COLO668 (cell line): ENCODE results near the gene PRMT2.

ENCODE experiments used
- DNase-seq: peaks from one replicate; lab custom pipeline; 2025; ENCODE audit not compliant: unreplicated experiment; lab: John Stamatoyannopoulos, UW

Gene PRMT2

DNA sequence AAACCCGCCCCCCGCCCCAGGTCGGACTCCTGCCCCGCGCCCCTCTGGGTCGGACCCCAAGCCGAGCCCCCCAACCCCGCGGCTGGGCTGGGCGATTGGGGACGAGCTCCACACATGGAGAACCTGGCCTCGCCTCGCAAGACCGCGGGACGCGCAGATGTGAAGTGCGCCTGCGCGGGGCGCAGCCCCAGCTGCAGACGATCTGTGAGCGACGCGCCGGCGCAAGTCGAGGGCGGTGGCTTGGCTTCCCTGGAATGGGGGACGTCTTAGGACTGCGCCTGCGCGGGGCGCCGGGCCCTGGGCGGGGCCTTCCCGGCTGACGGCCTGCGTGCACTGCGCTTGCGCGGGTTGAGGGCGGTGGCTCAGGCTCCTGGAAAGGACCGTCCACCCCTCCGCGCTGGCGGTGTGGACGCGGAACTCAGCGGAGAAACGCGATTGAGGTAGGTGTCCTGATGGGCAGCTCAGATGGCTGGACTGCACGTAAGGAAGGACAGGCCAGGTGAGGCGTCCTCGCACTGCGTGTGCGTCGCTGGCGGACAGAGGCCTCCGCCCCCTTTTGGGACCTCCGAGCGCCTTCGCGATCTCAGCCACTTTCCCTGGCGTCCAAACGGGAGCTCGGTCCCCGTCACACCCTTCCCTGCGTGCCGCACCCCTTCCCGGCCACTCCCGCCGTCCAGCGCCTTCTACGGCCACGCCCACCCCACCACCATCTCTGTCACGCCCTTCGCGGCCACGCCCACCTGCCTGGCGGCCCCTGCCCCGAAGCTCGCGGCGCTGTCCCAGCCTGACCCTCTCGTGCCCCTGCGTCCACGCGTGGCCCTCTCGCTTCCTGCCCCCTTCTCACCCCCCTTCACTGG, at the start of gene PRMT2:
PRMT2 (plus strand) TSS at position 351 of the 857 bp plus-strand sequence. CDS start 1,278 bp downstream, outside the sequence.
- DNase-seq = peak; percentile 98

DNA sequence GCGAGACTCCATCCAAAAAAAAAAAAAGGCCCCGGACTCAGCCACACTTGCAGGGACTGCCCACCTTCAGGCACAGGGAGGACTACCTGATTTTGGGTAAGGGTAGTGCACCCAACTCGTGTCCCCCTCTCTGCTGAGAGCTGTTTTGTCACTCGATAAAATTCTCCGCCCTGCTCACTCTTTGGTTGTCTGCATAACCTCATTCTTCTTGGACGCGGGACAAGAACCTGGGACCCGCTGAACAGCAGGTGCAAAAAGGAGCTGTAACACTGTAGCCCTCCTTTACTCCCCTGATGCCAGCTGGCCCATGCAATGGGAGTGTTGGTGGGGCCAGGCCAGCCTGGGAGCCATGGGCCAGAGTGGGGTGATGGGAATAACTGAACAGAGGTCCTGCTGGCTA, 41.2 kb upstream of the PRMT2 start:
- no peak for DNase-seq

GRCh38 chr21:46596201-46596600, 39.3 kb upstream of the PRMT2 start:
- DNase-seq = no peak

DNA sequence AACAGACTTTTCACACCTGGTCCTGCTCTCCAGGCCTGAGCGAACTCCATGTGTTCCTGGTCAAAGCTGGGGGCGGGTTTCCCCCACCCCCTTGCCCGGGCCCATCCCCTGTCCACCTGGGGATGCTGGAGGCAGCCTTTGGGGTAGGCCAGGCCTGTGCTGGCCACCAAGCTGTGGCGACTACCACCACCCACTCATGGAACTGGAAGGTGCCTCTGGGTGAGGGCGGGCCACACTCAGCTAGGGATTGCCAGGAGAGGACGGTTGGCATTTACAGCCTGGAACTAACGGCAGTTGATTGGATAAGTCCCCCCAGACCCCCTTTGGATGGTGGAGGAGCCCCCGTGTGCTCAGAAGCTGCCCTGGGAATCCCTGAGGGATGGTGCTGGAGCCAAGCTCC, 38.4 kb upstream of the PRMT2 start:
- DNase-seq = no peak

GRCh38 chr21:46597896-46598343, 37.6 kb upstream of the PRMT2 start:
- DNase-seq = no peak

DNA sequence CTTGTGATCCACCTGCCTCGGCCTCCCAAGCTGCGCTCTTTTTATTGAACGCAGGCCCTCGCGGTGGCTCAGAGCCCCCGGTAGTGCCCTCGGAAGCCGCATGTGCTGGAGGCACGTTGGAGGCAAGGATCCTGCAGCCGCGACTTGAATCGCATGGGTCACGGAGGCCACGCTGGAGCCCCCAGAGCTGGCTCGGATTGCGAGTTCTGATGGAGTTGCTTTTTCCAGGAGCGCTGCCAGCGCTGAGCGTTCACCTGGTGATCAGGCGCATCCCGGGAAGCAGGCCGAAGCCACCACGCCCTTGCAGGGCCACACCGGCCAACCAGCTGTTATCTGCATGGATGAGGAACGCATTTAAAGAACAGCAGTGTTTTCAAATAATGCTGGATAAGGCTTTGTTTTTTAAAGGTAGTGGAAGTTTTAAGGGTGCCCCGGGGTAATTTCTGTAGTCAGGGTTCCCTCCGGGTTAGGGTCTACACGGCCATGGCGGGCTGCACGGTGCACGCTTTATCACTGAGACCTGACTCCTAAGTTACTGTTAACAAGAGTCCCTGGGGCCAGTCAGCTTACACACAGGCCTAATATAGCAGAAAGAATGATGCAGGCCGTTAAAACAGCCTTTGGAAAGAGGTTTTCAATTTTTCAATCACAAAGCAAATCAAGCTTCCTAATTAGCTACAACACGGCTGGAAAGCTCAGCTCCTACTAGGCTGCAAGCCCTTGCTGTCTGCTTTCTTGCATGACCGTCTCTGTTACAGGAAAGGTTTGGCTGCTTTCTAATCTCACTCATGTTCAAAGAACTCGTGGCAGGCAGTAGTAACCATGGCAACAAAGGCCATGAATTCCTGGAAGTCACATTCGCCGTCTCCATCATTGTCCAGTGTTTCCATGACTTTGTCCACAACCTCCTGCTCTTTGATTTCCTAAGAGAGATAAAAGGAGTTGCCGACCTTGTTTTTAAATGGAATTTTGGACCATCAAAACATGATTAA, 36.6 kb upstream of the PRMT2 start:
- no peak for DNase-seq

- no peak for DNase-seq
Observed at GRCh38 chr21:46600305-46600704, 35.2 kb upstream of the PRMT2 start.

DNA sequence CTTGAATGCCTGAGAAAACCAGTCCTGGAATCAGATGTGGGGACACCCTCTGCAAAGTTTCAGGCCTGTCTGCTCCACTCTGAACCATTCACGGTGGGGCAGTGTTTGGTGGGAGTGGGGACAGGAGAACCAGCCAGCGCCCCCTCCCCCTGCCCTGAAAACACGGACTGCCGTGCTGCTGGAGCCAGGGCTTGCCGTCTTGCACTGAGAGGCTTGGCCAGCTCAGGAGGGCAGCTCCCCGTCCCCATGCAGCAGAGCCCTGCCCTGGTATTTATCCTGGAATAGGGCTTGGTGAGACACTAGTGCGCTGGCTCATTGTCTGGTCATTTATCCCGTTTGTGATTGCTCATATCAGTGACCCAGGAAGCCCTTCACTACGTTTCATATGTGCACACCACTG, 34.5 kb upstream of the PRMT2 start:
- no peak for DNase-seq

DNA sequence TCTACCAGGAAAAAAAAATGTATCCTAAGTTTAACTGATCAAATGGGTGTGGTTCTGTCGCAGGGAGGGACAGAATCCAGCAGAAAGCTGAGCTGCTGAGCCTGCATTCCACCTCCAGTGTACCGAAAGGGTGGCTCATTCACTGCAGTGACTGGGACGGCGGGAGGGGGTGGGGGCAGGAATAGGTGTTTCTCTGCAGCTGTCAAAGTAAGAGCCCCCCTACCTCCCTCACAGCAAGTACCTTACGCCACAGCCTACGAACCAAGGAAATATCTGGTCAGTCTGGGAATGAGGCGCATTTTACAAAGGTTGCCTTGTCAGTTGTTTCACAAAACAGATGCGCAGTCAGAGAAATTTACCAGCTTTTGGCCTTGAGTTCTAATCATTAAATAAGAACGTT, 32.2 kb upstream of the PRMT2 start:
- DNase-seq = no peak

DNA sequence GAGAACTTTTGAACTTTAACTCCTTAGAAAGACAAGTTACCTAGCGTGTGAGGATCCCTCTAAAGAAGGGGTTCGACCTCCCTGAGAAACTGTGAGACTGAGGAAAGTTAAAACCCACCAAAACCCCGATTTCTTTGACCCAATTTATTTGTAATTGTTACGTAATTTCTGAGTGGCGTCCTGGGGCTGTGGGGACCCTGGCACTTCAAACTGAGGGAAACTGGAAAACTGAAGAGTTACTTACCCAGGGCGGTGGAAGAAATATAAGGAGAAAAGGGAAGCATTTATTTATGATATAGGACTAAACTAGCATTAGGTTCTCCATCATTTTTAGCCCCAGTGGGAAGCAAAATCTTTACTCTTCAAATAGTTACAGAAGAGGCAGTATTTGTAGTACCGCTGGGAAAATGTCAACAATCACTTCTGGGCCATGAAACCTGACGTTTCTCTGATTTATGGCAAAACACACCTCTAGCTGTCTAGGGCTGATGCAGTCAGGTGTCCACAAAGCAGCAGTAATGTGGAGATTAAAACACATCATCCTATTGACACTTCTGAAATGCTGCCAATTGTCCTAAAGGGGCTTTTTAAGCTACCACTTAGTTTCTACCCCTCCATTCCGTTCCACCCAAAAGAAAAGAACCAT, 31.0 kb upstream of the PRMT2 start:
- DNase-seq = no peak

DNA sequence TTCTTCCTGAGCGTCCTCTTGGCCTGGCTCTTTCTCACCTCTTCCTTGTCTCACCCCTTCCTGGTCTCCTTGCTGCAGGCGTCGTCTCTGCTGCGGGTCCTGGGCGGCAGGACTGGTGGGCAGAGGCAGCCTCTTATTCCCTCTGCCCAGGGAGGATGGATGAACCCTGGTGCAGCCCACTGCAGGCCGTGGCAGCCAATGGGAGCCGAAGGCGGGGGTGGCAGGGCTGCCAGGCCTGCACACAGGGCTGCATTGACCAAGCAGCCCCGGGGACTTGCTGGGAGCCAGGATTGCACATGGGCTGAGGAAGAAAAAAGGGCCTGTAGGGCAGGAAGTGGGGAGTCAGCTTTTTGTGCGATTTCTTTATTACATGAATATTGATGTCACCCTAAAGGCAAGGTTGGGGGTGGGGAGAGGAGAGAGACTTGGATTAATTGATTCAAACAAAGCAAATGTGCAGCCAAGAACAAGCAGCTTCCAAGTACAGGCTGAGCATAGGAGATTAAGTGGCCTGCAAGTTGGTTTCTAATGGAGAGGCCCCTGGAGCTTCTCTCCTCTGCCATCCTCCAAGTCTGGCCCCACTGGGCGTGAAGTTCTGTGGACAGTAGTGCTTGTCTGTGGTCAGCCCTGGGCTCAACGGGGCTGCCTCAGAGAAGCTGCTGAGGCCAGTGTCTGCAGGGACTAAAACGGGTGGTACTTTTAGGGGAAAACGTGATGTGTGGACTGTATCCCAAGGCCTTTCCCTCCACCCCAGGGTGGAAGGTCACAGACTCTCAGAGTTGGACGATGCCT, 30.3 kb upstream of the PRMT2 start, which contains the start of gene S100B:
S100B (minus strand) TSS at position 108 of the 792 bp plus-strand sequence. CDS start 2,667 bp downstream, outside the sequence.
- DNase-seq = no peak

DNA sequence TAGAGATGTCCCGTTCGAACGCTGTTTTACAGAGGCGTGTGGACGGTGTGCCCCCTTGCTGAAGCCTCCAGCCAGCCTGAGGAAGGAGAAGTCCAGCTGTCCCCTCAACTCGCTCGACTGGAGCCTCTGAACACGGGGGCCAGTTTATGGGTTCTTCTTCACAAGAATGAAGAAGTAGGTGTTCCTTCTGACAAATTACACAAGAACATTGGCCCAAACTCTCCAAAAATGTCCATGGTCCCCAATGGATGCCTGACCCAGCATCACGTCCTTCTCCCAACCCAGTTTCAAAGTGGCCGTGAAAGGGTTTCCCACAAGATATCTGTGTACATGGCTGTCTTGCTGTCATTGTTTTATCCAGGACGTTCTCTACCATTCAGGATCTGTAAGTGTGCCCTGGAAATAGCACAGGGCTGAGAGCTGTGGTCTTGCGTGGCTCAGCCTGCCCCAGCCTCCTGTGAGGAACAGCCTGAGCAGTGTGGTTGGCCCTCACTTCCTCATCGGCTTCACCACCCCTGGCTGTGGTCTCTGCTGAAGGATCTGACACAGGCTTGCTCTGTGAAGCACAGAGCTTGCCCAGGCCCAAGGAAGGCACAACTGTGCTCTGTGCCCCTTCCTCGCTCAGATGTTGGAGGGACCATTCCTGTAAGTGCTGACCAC, 29.6 kb upstream of the PRMT2 start:
- no peak for DNase-seq

DNA sequence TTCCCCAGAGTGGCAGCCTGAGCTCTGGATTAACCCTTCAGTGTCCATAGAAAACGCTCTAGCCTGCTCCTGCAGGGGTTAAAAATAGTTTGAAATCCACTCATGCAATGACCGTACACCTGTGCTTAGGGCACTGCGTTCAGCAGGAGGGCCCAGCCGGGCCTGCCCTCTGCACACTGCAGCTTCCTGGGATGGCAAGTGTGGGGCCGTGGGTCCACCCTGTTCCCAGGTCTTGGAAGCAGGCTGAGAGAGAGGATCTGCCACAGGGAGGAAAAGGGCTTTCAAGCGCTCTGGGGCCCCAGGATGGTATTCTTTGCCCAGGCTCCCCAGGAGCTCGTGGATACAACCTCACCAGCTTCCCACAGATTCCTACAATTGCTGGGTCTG, 29.1 kb upstream of the PRMT2 start:
- no peak for DNase-seq

GRCh38 chr21:46607636-46608035, 27.8 kb upstream of the PRMT2 start:
- no peak for DNase-seq

GRCh38 chr21:46608672-46609111, 26.8 kb upstream of the PRMT2 start:
- DNase-seq = no peak

DNA sequence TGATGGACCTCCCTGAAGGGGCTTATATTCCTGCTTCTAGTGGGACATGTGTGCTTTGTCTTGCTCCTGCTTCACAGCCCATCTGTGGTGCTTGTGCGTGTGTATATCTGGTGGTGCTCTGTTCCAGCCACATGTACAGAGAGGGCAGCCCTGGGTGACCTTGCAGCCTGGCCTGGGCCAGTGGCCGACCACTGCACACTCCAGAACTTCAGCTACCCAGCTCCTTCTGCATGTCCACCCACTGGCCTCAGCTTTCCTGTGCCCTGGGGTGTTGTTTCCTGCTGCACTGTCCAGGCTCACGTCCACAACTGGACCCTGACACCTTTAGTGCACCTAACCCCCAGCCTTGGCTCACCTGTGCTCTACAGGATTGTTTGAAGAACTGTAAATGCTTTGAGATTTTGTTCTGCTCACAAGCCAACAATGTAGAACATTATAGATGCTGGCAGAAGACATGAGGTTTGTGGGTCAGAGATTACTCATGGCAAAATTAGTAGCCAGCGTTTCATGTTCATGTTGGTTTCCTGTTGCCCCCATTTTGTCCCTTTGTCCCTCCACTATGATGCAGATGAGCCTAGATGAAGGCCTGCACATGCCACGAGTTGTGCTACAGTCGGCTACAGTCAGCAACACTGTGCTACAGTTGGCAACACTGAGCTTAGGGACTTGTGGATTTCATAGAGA, 25.3 kb upstream of the PRMT2 start:
- no peak for DNase-seq

DNA sequence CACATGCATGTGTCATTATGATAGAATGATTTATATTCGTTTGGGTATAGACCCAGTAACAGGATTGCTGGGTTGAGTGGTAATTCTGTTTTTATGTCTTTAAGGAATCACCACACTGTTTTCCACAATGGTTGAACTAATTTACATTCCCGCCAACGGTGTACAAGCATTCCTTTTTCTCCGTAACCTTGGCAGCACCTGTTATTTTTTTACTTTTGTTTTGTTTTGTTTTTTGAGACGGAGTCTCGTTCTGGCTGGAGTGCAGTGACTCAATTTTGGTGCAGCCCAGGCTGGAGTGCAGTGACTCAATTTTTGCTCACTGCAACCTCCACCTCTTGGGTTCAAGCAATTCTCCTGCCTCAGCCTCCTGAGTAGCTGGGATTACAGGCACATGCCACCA, 22.1 kb upstream of the PRMT2 start:
- no peak for DNase-seq

DNA sequence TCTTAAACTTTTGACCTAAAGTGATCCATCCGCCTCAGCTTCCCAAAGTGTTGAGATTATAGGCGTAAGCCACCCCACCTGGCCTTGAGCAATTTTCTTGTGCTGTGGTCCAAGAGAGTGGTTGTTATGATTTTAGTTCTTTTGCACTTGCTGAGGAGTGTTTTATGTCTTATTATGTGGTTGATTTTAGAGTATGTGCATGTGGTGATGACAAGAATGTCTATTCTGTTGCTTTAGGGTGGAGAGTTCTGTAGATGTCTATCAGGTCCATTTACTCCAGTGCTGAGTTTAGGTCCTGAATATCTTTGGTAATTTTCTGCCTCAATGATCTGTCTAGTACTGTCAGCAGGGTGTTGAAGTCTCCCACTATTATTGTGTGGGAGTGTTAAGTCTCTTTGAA, 19.4 kb upstream of the PRMT2 start:
- DNase-seq = no peak

GRCh38 chr21:46616656-46617055, 18.8 kb upstream of the PRMT2 start:
- no peak for DNase-seq
